GM08714 (cell line): ENCODE measurements around the gene PRUNE1.
A peak's percentile ranks its signal among the peaks of the same experiment; 100 is the strongest.

Experiments used
- H3K4me3 ChIP-seq: fragments of 200-500 bp; sonication (Bioruptor generic); 2 replicates; pipeline ENCODE4 v1.5.1; 2014; ENCODE audit warnings: mild to moderate bottlenecking, low read length, inconsistent platforms
- ZNF274 ChIP-seq: IDR thresholded peaks from 2 replicates; pipeline ENCODE4 v1.6.1; 2012; ENCODE audit warnings: mild to moderate bottlenecking, low read depth, low read length

Gene PRUNE1

GRCh38 chr1:150987924-150988323 lies 20.3 kb upstream of the PRUNE1 start:
- H3K4me3 ChIP-seq: no peak overlapping the region
- no peak for TF ChIP-seq ZNF274

GRCh38 chr1:150992626-150993025 lies 15.6 kb upstream of the PRUNE1 start:
- no peak for TF ChIP-seq ZNF274
- H3K4me3 ChIP-seq: no peak overlapping the region

- no peak for TF ChIP-seq ZNF274
- H3K4me3 ChIP-seq: no peak overlapping the region
Observed at GRCh38 chr1:150994248-150994647, 14.0 kb upstream of the PRUNE1 start.

- no peak for TF ChIP-seq ZNF274
- H3K4me3 ChIP-seq: no peak overlapping the region
Observed at GRCh38 chr1:150995460-150995859, 12.8 kb upstream of the PRUNE1 start.

GRCh38 chr1:150995896-150996295 lies 12.4 kb upstream of the PRUNE1 start:
- TF ChIP-seq ZNF274: no peak
- no peak overlapping the region for H3K4me3 ChIP-seq

GRCh38 chr1:150997126-150997872 lies 10.9 kb upstream of the PRUNE1 start:
- no peak overlapping the region for H3K4me3 ChIP-seq
- TF ChIP-seq ZNF274: no peak

GRCh38 chr1:150997949-150998348 lies 10.3 kb upstream of the PRUNE1 start:
- TF ChIP-seq ZNF274: no peak
- H3K4me3 ChIP-seq: no peak overlapping the region

- H3K4me3 ChIP-seq: no peak overlapping the region
- TF ChIP-seq ZNF274: no peak
Observed at GRCh38 chr1:150999051-150999674, 9.1 kb upstream of the PRUNE1 start.

- H3K4me3 ChIP-seq: no peak overlapping the region
- no peak for TF ChIP-seq ZNF274
Observed at GRCh38 chr1:150999926-151000325, 8.3 kb upstream of the PRUNE1 start.

GRCh38 chr1:151000408-151000807 lies 7.8 kb upstream of the PRUNE1 start:
- no peak for TF ChIP-seq ZNF274
- no peak overlapping the region for H3K4me3 ChIP-seq

GRCh38 chr1:151001602-151002001 lies 6.6 kb upstream of the PRUNE1 start:
- TF ChIP-seq ZNF274: no peak
- no peak overlapping the region for H3K4me3 ChIP-seq

- no peak overlapping the region for H3K4me3 ChIP-seq
- TF ChIP-seq ZNF274: no peak
Observed at GRCh38 chr1:151002051-151002450, 6.2 kb upstream of the PRUNE1 start.

- H3K4me3 ChIP-seq: no peak overlapping the region
- TF ChIP-seq ZNF274: no peak
Observed at GRCh38 chr1:151002611-151003010, 5.6 kb upstream of the PRUNE1 start.

- H3K4me3 ChIP-seq: no peak overlapping the region
- TF ChIP-seq ZNF274: no peak
Observed at GRCh38 chr1:151003180-151003579, 5.1 kb upstream of the PRUNE1 start.

- peak overlapping the region; percentile 62 for H3K4me3 ChIP-seq
- no peak for TF ChIP-seq ZNF274
Observed at GRCh38 chr1:151005729-151006319, 2.4 kb upstream of the PRUNE1 start.

- no peak for TF ChIP-seq ZNF274
- H3K4me3 ChIP-seq: peak within 1 kb of the TSS; percentile 62
Observed at GRCh38 chr1:151006327-151007052, 1.8 kb upstream of the PRUNE1 start, which contains the start of gene MINDY1. TSS of gene MINDY1 (minus strand) at chr1:151006902. CDS start at chr1:151002617, 4,285 bp downstream.
